ENCODE results near the gene SLC16A1. TPM values are rescaled to one million over a fixed set of nuclear protein-coding genes. Genes with fewer than 3 reads are reported as not detected.

Gene SLC16A1
- total and polyA plus RNA-seq, 2 experiments from 2014 or later = 231 to 593 TPM

- Histone ChIP-seq H4K20me1 (replicated peaks; ENCODE audit: insufficient read depth) (0 out of 2 replicates have a peak, but pooled peaks cover 2% of the 10 kb centered on the region), H3K4me3 (no peak overlapping the region), H2AFZ (no peak overlapping the region), H3K27ac (ENCODE audit: low read depth) (peak overlapping the region; percentile 21; the same call in 1 of the 2 replicates), H3K9me2 (ENCODE audit: insufficient read depth) (no peaks in the 10 kb centered on the region), H3K36me3 (ENCODE audit: insufficient read depth) (no peaks in the 10 kb centered on the region), H3K79me2 (replicated peaks; ENCODE audit: insufficient read depth) (no peaks in the 10 kb centered on the region; the same call in 1 of the 2 replicates), H3K27me3 (ENCODE audit: insufficient read depth) (no peaks in the 10 kb centered on the region), H3K4me1 (ENCODE audit: insufficient read depth) (no peaks in the 10 kb centered on the region), H3F3A (replicated peaks; ENCODE audit: low read depth) (peaks cover 10% of the 10 kb centered on the region), H3K4me2 (no peak overlapping the region)
- Mint-ChIP-seq H3K4me1 (no peaks in the 10 kb centered on the region), H3K4me3 (no peak overlapping the region), H3K27me3 (ENCODE audit: insufficient read depth, low read depth, poor library complexity) (peaks cover 9% of the 10 kb centered on the region), H3K27ac (no peak overlapping the region), H3K9me3 (no peaks in the 10 kb centered on the region), H3K36me3 (ENCODE audit: low read depth) (peaks cover 34% of the 10 kb centered on the region)
- TF ChIP-seq ZNF114 (CRISPR knock-in tag; IDR thresholded peaks at IDR 0.05) (no peak), JUNB (IDR thresholded peaks at IDR 0.05; ENCODE audit: unreplicated experiment) (no peak), CREB1 (CRISPR knock-in tag; IDR thresholded peaks at IDR 0.05; ENCODE audit: low read depth) (no peak), POLR2AphosphoS5 (IDR thresholded peaks at IDR 0.05; ENCODE audit: low read depth) (no peak), ZNF331 (CRISPR knock-in tag; IDR thresholded peaks at IDR 0.05; ENCODE audit: low read depth) (no peak), EZH2 (IDR thresholded peaks at IDR 0.05; ENCODE audit: low read depth, unreplicated experiment) (no peak), REST (IDR thresholded peaks at IDR 0.05; ENCODE audit: unreplicated experiment) (no peak), STAT1 (IDR thresholded peaks at IDR 0.05; ENCODE audit: unreplicated experiment) (no peak), NANOG (IDR thresholded peaks at IDR 0.05; ENCODE audit: borderline replicate concordance) (no peak)
- TF ChIP-seq, protein P1, sequence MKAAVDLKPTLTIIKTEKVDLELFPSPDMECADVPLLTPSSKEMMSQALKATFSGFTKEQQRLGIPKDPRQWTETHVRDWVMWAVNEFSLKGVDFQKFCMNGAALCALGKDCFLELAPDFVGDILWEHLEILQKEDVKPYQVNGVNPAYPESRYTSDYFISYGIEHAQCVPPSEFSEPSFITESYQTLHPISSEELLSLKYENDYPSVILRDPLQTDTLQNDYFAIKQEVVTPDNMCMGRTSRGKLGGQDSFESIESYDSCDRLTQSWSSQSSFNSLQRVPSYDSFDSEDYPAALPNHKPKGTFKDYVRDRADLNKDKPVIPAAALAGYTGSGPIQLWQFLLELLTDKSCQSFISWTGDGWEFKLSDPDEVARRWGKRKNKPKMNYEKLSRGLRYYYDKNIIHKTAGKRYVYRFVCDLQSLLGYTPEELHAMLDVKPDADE (IDR thresholded peaks at IDR 0.05) = no peak
- TF ChIP-seq, protein P2, sequence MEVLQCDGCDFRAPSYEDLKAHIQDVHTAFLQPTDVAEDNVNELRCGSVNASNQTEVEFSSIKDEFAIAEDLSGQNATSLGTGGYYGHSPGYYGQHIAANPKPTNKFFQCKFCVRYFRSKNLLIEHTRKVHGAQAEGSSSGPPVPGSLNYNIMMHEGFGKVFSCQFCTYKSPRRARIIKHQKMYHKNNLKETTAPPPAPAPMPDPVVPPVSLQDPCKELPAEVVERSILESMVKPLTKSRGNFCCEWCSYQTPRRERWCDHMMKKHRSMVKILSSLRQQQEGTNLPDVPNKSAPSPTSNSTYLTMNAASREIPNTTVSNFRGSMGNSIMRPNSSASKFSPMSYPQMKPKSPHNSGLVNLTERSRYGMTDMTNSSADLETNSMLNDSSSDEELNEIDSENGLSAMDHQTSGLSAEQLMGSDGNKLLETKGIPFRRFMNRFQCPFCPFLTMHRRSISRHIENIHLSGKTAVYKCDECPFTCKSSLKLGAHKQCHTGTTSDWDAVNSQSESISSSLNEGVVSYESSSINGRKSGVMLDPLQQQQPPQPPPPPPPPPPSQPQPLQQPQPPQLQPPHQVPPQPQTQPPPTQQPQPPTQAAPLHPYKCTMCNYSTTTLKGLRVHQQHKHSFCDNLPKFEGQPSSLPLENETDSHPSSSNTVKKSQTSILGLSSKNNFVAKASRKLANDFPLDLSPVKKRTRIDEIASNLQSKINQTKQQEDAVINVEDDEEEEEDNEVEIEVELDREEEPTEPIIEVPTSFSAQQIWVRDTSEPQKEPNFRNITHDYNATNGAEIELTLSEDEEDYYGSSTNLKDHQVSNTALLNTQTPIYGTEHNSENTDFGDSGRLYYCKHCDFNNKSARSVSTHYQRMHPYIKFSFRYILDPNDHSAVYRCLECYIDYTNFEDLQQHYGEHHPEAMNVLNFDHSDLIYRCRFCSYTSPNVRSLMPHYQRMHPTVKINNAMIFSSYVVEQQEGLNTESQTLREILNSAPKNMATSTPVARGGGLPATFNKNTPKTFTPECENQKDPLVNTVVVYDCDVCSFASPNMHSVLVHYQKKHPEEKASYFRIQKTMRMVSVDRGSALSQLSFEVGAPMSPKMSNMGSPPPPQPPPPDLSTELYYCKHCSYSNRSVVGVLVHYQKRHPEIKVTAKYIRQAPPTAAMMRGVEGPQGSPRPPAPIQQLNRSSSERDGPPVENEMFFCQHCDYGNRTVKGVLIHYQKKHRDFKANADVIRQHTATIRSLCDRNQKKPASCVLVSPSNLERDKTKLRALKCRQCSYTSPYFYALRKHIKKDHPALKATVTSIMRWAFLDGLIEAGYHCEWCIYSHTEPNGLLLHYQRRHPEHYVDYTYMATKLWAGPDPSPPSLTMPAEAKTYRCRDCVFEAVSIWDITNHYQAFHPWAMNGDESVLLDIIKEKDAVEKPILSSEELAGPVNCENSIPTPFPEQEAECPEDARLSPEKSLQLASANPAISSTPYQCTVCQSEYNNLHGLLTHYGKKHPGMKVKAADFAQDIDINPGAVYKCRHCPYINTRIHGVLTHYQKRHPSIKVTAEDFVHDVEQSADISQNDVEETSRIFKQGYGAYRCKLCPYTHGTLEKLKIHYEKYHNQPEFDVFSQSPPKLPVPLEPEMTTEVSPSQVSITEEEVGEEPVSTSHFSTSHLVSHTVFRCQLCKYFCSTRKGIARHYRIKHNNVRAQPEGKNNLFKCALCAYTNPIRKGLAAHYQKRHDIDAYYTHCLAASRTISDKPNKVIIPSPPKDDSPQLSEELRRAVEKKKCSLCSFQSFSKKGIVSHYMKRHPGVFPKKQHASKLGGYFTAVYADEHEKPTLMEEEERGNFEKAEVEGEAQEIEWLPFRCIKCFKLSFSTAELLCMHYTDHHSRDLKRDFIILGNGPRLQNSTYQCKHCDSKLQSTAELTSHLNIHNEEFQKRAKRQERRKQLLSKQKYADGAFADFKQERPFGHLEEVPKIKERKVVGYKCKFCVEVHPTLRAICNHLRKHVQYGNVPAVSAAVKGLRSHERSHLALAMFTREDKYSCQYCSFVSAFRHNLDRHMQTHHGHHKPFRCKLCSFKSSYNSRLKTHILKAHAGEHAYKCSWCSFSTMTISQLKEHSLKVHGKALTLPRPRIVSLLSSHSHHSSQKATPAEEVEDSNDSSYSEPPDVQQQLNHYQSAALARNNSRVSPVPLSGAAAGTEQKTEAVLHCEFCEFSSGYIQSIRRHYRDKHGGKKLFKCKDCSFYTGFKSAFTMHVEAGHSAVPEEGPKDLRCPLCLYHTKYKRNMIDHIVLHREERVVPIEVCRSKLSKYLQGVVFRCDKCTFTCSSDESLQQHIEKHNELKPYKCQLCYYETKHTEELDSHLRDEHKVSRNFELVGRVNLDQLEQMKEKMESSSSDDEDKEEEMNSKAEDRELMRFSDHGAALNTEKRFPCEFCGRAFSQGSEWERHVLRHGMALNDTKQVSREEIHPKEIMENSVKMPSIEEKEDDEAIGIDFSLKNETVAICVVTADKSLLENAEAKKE (CRISPR knock-in tag; IDR thresholded peaks at IDR 0.05) = no peak
- ATAC-seq = no peak
- DNase-seq (ENCODE audit: low spot score) = no peak
Observed at GRCh38 chr1:112973788-112974187, 17.8 kb upstream of the SLC16A1 start.

Data from GM23338 (cell line).